Heart left ventricle (tissue), 16 donors: ENCODE results near the gene CHRNG. TPM values are rescaled to one million over a fixed set of nuclear protein-coding genes. Genes with fewer than 3 reads are reported as not detected.

Experiments used
- ATAC-seq, 4 donors: fragments of 200-7000 bp; cut with Tn5 transposase; one replicate each; pipeline ENCODE4 v1.9.1; 2020 to 2022; ENCODE audit warnings: moderate library complexity in 4 of 4, mild to moderate bottlenecking in 3 of 4, moderate number of reproducible peaks in 1 of 4
- DNase-seq, 5 donors: peaks; one replicate each; pipeline ENCODE4 v3.0.0-alpha.2; 2020
- H3K27ac ChIP-seq, 12 donors: fragments of 200-600 bp; sonication (generic) in 4 of 12; one replicate each; pipeline versions ENCODE4 v1.5.0 to v1.8.0; 2016 to 2022; ENCODE audit warnings: mild to moderate bottlenecking in 2 of 12
- H3K27me3 ChIP-seq, 9 donors: fragments of 200-600 bp; sonication (generic) in 2 of 9; one replicate each; pipeline versions ENCODE4 v1.5.1 to v1.8.0; 2016 to 2022; ENCODE audit warnings: mild to moderate bottlenecking in 3 of 9
- H3K36me3 ChIP-seq, 9 donors: fragments of 200-600 bp; sonication (generic) in 2 of 9; one replicate each; pipeline versions ENCODE4 v1.5.0 to v1.8.0; 2018 to 2022; ENCODE audit warnings: mild to moderate bottlenecking in 2 of 9
- H3K4me1 ChIP-seq, 12 donors: fragments of 200-600 bp; sonication (generic) in 4 of 12; one replicate each; pipeline versions ENCODE4 v1.5.0 to v1.8.0; 2016 to 2022; ENCODE audit warnings: mild to moderate bottlenecking in 3 of 12
- H3K4me3 ChIP-seq, 12 donors: fragments of 200-600 bp; sonication (generic) in 4 of 12; one replicate each; pipeline versions ENCODE4 v1.5.0 to v1.8.0; 2017 to 2022; ENCODE audit warnings: mild to moderate bottlenecking in 9 of 12, moderate library complexity in 4 of 12
- H3K9me3 ChIP-seq, 12 donors: fragments of 200-600 bp; sonication (generic) in 4 of 12; one replicate each; pipeline versions ENCODE4 v1.5.0 to v1.8.0; 2016 to 2022; ENCODE audit warnings: mild to moderate bottlenecking in 1 of 12
- POLR2A ChIP-seq, 2 donors: fragments of 450-650 bp; IDR thresholded peaks; one replicate each; pipeline ENCODE4 v1.6.1; 2017; ENCODE audit warnings: antibody characterized with exemption in 2 of 2, mild to moderate bottlenecking in 2 of 2, moderate library complexity in 2 of 2
- WGBS, 4 donors: extraction: QIAGEN DNeasy Blood & Tissue Kit in 2 of 4; methylation state at CpG; one replicate each; pipeline versions ENCODE4 v1.1.5 to v1.1.7; 2013 to 2018; 5-methylcytosine and 5-hydroxymethylcytosine counted together
- intact Hi-C, 10 donors: fragments of 100-400 bp; cut with DNase I; formaldehyde crosslinking; loops; one replicate each; pipeline versions ENCODE4 v1.11.1 to v1.14.2; 2022
- polyA plus RNA-seq, 2 donors: library from polyadenylated mRNA; stranded (reverse); fragments of 200-250 nt; gene quantifications; one replicate each; pipeline ENCODE4 v1.2.3, GENCODE V29; 2013
- total RNA-seq, 9 donors: library from RNA; depleted of rRNA in 2 of 9; stranded (reverse); fragments of >200 nt in 2 of 9; fragmentation: NEBNext Ultra II Directional in 3 of 9; extraction: Animal tissue kit (Norgen Biotek cat#: 25700) in 3 of 9; gene quantifications; one replicate each; pipeline versions ENCODE4 v1.1.0 to v1.2.4, GENCODE V29; 2016 to 2023
- TF ChIP-seq, protein P1 (sequence below), 12 donors: fragments of 200-600 bp; sonication (generic) in 4 of 12; IDR thresholded peaks; one replicate each; pipeline versions ENCODE4 v1.5.0 to v1.8.0; 2018 to 2022; ENCODE audit warnings: antibody characterized with exemption in 12 of 12, mild to moderate bottlenecking in 5 of 12
- donor health status: ischemic (EF 13 %, LVEDD 7.1; RV severe dilation, severe dysfunction).
- donor health status: healthy with polysubstance abuse.
- donor health status: DM: no; HTN: yes; CAD: no.
- donor health status: DM: no; HTN: no; CAD: no.
- donor health status: ischemic (EF 25% LVEDD 6.9; RV normal size, moderate dysfunction).
- donor health status: ischemic (EF 25% LVEDD 5.7; RV mildly dilated, moderate dysfunction).
- donor health status: healthy.
- donor health status: DM: yes; HTN: yes; CAD: no.
- donor health status: ischemic (EF 35%, LVEDD 5.7; RV mildly dilated, moderate dysfunction).
- donor health status: nonischemic (EF 11% LVEDD 7.7; RV severe dilation, severe dysfunction).
- donor health status: DM: yes; HTN: yes; CAD: no.
- donor health status: PGD.
- donor health status: ischemic (EF 29% LVEDD 5.4; RV normal size, mild dysfunction).
- donor health status: nonischemic (EF 23%, LVEDD 6.1; RV moderate dilation, normal function).

CHRNG gene
- total and polyA plus RNA-seq, 11 donors: not detected

DNA sequence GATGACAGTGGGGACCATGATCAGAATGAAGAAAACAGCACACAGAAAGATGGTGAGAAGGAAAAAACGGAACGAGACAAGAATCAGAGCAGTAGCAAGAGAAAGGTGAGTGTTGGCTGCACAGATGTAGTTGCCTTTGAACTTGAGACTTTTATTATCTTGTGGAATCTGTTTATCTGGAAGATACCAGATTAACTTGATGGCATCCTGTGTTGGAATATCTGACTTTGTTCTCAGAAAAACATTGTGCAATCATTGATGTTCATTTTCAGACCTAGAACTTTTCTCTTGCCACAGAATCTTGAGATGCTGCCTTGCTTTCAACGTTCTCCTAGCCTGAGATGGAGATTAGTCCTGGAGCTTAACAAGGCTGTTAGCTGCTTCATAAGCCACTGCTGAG, 16.9 kb downstream of the CHRNG start:
- no peak overlapping the region for H3K27ac ChIP-seq
- H3K36me3 ChIP-seq: peaks cover 0 to 72% (median 51%) of the 10 kb centered on the region in 9 donors
- no peak overlapping the region for H3K4me3 ChIP-seq
- H3K27me3 ChIP-seq: no peaks in the 10 kb centered on the region
- no peak for ATAC-seq
- TF ChIP-seq, protein P1, sequence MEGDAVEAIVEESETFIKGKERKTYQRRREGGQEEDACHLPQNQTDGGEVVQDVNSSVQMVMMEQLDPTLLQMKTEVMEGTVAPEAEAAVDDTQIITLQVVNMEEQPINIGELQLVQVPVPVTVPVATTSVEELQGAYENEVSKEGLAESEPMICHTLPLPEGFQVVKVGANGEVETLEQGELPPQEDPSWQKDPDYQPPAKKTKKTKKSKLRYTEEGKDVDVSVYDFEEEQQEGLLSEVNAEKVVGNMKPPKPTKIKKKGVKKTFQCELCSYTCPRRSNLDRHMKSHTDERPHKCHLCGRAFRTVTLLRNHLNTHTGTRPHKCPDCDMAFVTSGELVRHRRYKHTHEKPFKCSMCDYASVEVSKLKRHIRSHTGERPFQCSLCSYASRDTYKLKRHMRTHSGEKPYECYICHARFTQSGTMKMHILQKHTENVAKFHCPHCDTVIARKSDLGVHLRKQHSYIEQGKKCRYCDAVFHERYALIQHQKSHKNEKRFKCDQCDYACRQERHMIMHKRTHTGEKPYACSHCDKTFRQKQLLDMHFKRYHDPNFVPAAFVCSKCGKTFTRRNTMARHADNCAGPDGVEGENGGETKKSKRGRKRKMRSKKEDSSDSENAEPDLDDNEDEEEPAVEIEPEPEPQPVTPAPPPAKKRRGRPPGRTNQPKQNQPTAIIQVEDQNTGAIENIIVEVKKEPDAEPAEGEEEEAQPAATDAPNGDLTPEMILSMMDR (IDR thresholded peaks at IDR 0.05): no peak
- TF ChIP-seq POLR2A (IDR thresholded peaks at IDR 0.05): no peak
- no peak for DNase-seq
- H3K4me1 ChIP-seq: peaks cover 0 to 33% (median 10%) of the 10 kb centered on the region in 12 donors
- no peaks in the 10 kb centered on the region for H3K9me3 ChIP-seq
- intact Hi-C loops: loop anchor here in 1 of 10 donors (10.0 kb wide), 1 partner anchor 798 kb away; the partner anchor contains the start of gene DGKD
- 83 to 88% (median 85%) methylated on average over 3 of the region's 3 CpGs for WGBS, 4 donors

DNA sequence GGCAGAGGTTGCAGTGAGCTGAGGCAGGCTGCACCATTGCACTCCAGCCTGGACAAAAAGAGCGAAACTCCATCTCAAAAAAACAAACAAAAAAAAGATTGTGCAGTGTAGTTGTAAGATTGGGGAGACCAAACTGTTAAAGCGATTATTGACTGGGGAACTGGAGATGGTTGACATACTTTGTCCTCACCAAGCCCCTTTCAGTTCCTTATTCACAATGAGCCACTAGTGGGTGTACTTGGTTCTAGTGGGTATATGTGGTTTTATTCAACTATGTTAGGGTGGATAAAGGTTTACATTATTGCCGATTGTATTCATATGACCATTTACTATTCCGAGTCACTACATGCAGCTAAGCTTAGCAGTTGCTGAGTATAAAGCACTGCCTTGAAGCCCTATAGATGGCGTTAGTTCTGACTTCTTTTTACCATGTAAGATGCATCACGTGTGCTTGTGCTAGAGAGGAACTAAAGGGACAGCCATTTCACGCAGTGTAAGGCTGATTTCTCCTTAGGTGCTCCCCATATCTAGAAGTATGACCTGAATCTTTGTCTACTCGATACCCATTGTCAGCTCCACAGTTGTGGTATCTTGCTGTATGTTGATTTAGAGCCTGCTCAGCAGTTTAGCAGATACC, 23.1 kb downstream of the CHRNG start:
- DNase-seq: no peak
- Histone ChIP-seq H3K36me3 (peaks cover 0 to 99% (median 94%) of the 10 kb centered on the region in 9 donors), H3K9me3 (no peaks in the 10 kb centered on the region), H3K4me3 (no peak overlapping the region), H3K4me1 (peaks cover 0 to 4% (median 0%) of the 10 kb centered on the region in 12 donors), H3K27me3 (no peaks in the 10 kb centered on the region), H3K27ac (no peak overlapping the region)
- ATAC-seq: no peak
- no peak for TF ChIP-seq POLR2A (IDR thresholded peaks at IDR 0.05)
- intact Hi-C loops: no loop called here
- WGBS, 4 donors: 82 to 93% (median 87%) methylated on average over 8 of the region's 8 CpGs

DNA sequence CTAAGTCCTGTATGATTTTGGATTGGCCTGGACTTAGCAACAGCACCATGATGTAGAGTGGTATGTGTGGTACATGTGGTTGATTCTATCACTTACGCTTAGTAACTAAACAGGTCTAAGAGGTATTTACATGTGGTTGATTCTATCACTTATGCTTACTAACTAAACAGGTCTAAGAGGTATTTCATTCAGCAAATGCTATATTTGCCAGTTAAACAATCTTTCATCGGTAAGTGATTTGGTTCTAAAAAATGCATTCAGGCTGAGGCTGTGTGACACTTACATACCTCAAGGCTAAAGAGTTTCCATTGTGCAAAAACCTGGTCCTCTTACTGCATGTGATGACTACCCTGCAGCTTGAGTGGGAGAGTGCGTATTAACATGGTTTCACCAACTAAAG, 24.1 kb downstream of the CHRNG start:
- Histone ChIP-seq H3K4me1 (peaks cover 0 to 12% (median 3%) of the 10 kb centered on the region in 12 donors), H3K36me3 (peaks cover 0 to 99% (median 94%) of the 10 kb centered on the region in 9 donors), H3K9me3 (no peaks in the 10 kb centered on the region), H3K4me3 (no peak overlapping the region), H3K27ac (no peak overlapping the region), H3K27me3 (no peaks in the 10 kb centered on the region)
- intact Hi-C loops: no loop called here
- WGBS, 4 donors: 32 to 65% (median 55%) methylated on average over 3 of the region's 3 CpGs
- TF ChIP-seq, protein P1 (IDR thresholded peaks at IDR 0.05): no peak
- no peak for TF ChIP-seq POLR2A (IDR thresholded peaks at IDR 0.05)
- ATAC-seq: no peak
- DNase-seq: no peak

DNA sequence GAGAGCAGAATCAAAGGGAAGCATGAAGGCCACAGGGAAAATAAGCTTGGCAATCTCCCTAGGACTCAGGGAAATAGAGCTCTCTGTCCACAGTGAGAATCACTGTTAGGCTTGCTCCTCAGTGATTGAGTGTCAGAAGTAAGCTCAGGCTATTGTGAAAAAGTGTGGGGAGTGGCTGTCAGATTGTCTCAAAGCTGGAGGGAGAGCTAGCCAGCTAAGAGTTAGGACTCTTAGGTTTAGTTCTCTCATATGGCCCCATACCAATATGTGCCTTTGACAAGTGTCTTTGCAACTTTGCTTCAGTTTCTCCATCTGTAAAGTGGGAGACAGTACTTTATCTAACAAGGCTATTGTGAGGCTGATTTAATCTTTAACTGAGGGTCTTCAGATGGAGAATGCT, 28.2 kb downstream of the CHRNG start:
- Histone ChIP-seq H3K4me3 (no peak overlapping the region), H3K4me1 (peaks cover 0 to 12% (median 3%) of the 10 kb centered on the region in 12 donors), H3K36me3 (peaks cover 0 to 100% (median 99%) of the 10 kb centered on the region in 9 donors), H3K9me3 (no peaks in the 10 kb centered on the region), H3K27ac (no peak overlapping the region), H3K27me3 (no peaks in the 10 kb centered on the region)
- ATAC-seq: no peak
- TF ChIP-seq, protein P1 (IDR thresholded peaks at IDR 0.05): no peak
- no peak for TF ChIP-seq POLR2A (IDR thresholded peaks at IDR 0.05)
- DNase-seq: no peak
- intact Hi-C loops: no loop called here
